Neural cell (in vitro differentiated cells): ENCODE results near the gene NARF. TPM values are rescaled to one million over a fixed set of nuclear protein-coding genes. Genes with fewer than 3 reads are reported as not detected.

Experiments used
- H2AFZ ChIP-seq: fragments of 200-600, 300-800 bp; sonication (generic), shearing (Covaris generic); 2 replicates; pipeline ENCODE4 v1.6.0; 2014; ENCODE audit warnings: low read depth, mild to moderate bottlenecking, antibody characterized with exemption, low read length, moderate library complexity
- H3F3A ChIP-seq: fragments of 200-600 bp; shearing (Covaris generic); 2 replicates; pipeline ENCODE4 v1.6.1; 2016; ENCODE audit warnings: mild to moderate bottlenecking, moderate library complexity, mixed read lengths, antibody characterized with exemption, low read length; ENCODE audit not compliant: insufficient read depth, poor library complexity, severe bottlenecking
- H3K27ac ChIP-seq: fragments of 200-600, 300-800 bp; sonication (generic), shearing (Covaris generic); 2 replicates; pipeline ENCODE4 v1.5.1; 2014; ENCODE audit warnings: mild to moderate bottlenecking, low read length, moderate library complexity
- H3K27me3 ChIP-seq: fragments of 300-800, 200-600 bp; sonication (generic), shearing (Covaris generic); 2 replicates; pipeline ENCODE4 v1.6.0; 2014; ENCODE audit warnings: mild to moderate bottlenecking, low read depth, low read length, moderate library complexity; ENCODE audit not compliant: insufficient read depth
- H3K36me3 ChIP-seq: fragments of 300-800, 200-600 bp; sonication (generic), shearing (Covaris generic); 2 replicates; pipeline ENCODE4 v1.5.1; 2014; ENCODE audit warnings: mild to moderate bottlenecking, antibody characterized with exemption, low read length, moderate library complexity; ENCODE audit not compliant: insufficient read depth
- H3K4me2 ChIP-seq: fragments of 300-800, 200-600 bp; sonication (generic), shearing (Covaris generic); 2 replicates; pipeline ENCODE4 v1.6.0; 2014; ENCODE audit warnings: mild to moderate bottlenecking, low read length
- H3K4me3 ChIP-seq: fragments of 300-800, 200-600 bp; sonication (generic), shearing (Covaris generic); 2 replicates; pipeline ENCODE4 v1.5.1; 2014; ENCODE audit warnings: mild to moderate bottlenecking, low read length, moderate library complexity
- H3K79me2 ChIP-seq: fragments of 200-600 bp; shearing (Covaris generic); replicated peaks from 2 replicates; pipeline ENCODE4 v1.6.0; 2014; ENCODE audit warnings: mild to moderate bottlenecking, low read length, moderate library complexity; ENCODE audit not compliant: insufficient read depth
- H3K9ac ChIP-seq: fragments of 300-800, 200-600 bp; sonication (generic), shearing (Covaris generic); 2 replicates; pipeline ENCODE4 v1.6.1; 2016; ENCODE audit warnings: mild to moderate bottlenecking, low read length, mixed read lengths
- H3K9me2 ChIP-seq: fragments of 200-600 bp; shearing (Covaris generic); 2 replicates; pipeline ENCODE4 v1.6.1; 2016; ENCODE audit warnings: mild to moderate bottlenecking, low read length, mixed read lengths; ENCODE audit not compliant: insufficient read depth
- H3K9me3 ChIP-seq: fragments of 200-600, 300-800 bp; sonication (generic), shearing (Covaris generic); 2 replicates; pipeline ENCODE4 v1.6.1; 2016; ENCODE audit warnings: mild to moderate bottlenecking, mixed run types, low read length, moderate library complexity, mixed read lengths
- H4K20me1 ChIP-seq: fragments of 200-600 bp; shearing (Covaris generic); 2 replicates; pipeline ENCODE4 v1.6.1; 2016; ENCODE audit warnings: mild to moderate bottlenecking, mixed run types; ENCODE audit not compliant: insufficient read depth
- EP300 ChIP-seq: fragments of 450-650 bp; conservative IDR thresholded peaks from 2 replicates; pipeline ENCODE4 v1.6.1; 2014; ENCODE audit warnings: antibody characterized with exemption, mild to moderate bottlenecking, moderate library complexity; ENCODE audit not compliant: poor library complexity, severe bottlenecking
- EZH2 ChIP-seq: fragments of 200-600, 300-800 bp; shearing (Covaris generic), sonication (generic); IDR thresholded peaks from 2 replicates; pipeline ENCODE4 v1.6.1; 2014; ENCODE audit warnings: antibody characterized with exemption, low read length, borderline replicate concordance, mild to moderate bottlenecking; ENCODE audit not compliant: insufficient read depth, poor library complexity, severe bottlenecking
- MXI1 ChIP-seq: fragments of 450-650 bp; conservative IDR thresholded peaks from 2 replicates; pipeline ENCODE4 v1.6.1; 2014; ENCODE audit warnings: antibody characterized with exemption, mild to moderate bottlenecking; ENCODE audit not compliant: poor library complexity, severe bottlenecking
- POLR2AphosphoS5 ChIP-seq: IDR thresholded peaks from 2 replicates; pipeline ENCODE4 v1.6.1; 2012
- RAD21 ChIP-seq: fragments of 450-650 bp; conservative IDR thresholded peaks from 2 replicates; pipeline ENCODE4 v1.6.1; 2014; ENCODE audit warnings: antibody characterized with exemption, mild to moderate bottlenecking, moderate library complexity
- SMC3 ChIP-seq: fragments of 450-650 bp; conservative IDR thresholded peaks from 2 replicates; pipeline ENCODE4 v1.6.1; 2014; ENCODE audit warnings: antibody characterized with exemption, mild to moderate bottlenecking, moderate library complexity; ENCODE audit not compliant: poor library complexity
- TAF1 ChIP-seq: IDR thresholded peaks from 2 replicates; pipeline ENCODE4 v1.6.1; 2012; ENCODE audit warnings: low read depth
- polyA plus RNA-seq: library from polyadenylated mRNA; depleted of rRNA; stranded (reverse); fragments of >200 nt; gene quantifications from 2 replicates; pipeline ENCODE4 v1.2.3, GENCODE V29; 2014
- TF ChIP-seq, protein P1 (sequence below): fragments of 450-650 bp; IDR thresholded peaks from 2 replicates; pipeline ENCODE4 v1.5.1; 2014; ENCODE audit warnings: antibody characterized with exemption, mild to moderate bottlenecking, moderate library complexity; ENCODE audit not compliant: poor library complexity, severe bottlenecking
- TF ChIP-seq, protein P2 (sequence below): IDR thresholded peaks from 2 replicates; pipeline ENCODE4 v1.6.1; 2012; ENCODE audit warnings: borderline replicate concordance

Gene NARF
- polyA plus RNA-seq, 1 donor from 2014 or later: 243 TPM

DNA sequence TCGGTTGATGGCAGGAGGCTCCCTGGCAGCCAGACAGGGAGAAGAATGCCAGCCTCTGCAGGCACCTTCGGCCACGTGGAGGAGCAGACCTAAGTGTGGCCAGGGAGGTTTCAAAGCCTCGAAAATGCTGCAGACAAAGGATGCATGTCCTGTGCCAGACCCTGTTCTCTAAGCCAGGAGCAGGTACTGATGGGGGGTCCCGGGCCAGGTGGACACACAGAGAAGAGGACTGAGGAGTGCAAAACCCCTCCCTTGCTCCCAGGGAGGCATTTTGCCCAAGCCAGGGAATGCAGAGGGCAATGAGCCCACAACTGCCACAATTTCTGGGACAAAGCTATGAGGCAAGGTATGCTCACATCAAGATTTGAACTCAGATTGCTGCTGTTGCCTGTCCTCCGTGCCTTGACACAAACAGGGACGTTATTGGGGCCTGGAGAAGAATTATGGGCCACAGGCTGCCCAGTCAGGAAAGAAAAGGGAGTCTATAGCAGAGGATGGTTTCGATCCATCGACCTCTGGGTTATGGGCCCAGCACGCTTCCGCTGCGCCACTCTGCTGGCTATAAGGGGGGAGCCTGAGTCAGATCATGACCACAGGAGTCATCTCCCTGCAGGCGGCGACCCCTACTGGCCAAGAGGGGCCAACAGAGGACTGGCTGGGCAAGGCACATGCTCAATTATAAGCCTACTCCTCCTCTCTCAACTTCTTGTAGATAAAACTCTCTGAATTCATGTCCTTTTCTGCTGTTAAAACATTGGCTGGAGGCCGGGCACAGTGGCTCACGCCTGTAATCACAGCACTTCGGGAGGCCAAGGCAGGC lies 35.9 kb downstream of the NARF start:
- no peaks in the 10 kb centered on the region for H3K9me3 ChIP-seq
- H3K36me3 ChIP-seq: no peaks in the 10 kb centered on the region
- H3K9me2 ChIP-seq: no peaks in the 10 kb centered on the region
- H3F3A ChIP-seq: no peaks in the 10 kb centered on the region
- no peak overlapping the region for H3K4me2 ChIP-seq
- no peak overlapping the region for H2AFZ ChIP-seq
- no peaks in the 10 kb centered on the region for H3K79me2 ChIP-seq
- peak overlapping the region; percentile 25 for H3K4me3 ChIP-seq
- H3K27ac ChIP-seq: peak overlapping the region; percentile 30
- H3K9ac ChIP-seq: peak overlapping the region; percentile 16
- H4K20me1 ChIP-seq: no peaks in the 10 kb centered on the region
- no peaks in the 10 kb centered on the region for H3K27me3 ChIP-seq
- TF ChIP-seq EZH2 (no peak), EP300 (no peak), MXI1 (peak; percentile 20), POLR2AphosphoS5 (no peak), SMC3 (peak; percentile 32), TAF1 (no peak), RAD21 (peak; percentile 35)
- TF ChIP-seq, protein P1, sequence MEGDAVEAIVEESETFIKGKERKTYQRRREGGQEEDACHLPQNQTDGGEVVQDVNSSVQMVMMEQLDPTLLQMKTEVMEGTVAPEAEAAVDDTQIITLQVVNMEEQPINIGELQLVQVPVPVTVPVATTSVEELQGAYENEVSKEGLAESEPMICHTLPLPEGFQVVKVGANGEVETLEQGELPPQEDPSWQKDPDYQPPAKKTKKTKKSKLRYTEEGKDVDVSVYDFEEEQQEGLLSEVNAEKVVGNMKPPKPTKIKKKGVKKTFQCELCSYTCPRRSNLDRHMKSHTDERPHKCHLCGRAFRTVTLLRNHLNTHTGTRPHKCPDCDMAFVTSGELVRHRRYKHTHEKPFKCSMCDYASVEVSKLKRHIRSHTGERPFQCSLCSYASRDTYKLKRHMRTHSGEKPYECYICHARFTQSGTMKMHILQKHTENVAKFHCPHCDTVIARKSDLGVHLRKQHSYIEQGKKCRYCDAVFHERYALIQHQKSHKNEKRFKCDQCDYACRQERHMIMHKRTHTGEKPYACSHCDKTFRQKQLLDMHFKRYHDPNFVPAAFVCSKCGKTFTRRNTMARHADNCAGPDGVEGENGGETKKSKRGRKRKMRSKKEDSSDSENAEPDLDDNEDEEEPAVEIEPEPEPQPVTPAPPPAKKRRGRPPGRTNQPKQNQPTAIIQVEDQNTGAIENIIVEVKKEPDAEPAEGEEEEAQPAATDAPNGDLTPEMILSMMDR: peak; percentile 79
- TF ChIP-seq, protein P2, sequence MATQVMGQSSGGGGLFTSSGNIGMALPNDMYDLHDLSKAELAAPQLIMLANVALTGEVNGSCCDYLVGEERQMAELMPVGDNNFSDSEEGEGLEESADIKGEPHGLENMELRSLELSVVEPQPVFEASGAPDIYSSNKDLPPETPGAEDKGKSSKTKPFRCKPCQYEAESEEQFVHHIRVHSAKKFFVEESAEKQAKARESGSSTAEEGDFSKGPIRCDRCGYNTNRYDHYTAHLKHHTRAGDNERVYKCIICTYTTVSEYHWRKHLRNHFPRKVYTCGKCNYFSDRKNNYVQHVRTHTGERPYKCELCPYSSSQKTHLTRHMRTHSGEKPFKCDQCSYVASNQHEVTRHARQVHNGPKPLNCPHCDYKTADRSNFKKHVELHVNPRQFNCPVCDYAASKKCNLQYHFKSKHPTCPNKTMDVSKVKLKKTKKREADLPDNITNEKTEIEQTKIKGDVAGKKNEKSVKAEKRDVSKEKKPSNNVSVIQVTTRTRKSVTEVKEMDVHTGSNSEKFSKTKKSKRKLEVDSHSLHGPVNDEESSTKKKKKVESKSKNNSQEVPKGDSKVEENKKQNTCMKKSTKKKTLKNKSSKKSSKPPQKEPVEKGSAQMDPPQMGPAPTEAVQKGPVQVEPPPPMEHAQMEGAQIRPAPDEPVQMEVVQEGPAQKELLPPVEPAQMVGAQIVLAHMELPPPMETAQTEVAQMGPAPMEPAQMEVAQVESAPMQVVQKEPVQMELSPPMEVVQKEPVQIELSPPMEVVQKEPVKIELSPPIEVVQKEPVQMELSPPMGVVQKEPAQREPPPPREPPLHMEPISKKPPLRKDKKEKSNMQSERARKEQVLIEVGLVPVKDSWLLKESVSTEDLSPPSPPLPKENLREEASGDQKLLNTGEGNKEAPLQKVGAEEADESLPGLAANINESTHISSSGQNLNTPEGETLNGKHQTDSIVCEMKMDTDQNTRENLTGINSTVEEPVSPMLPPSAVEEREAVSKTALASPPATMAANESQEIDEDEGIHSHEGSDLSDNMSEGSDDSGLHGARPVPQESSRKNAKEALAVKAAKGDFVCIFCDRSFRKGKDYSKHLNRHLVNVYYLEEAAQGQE: no peak

DNA sequence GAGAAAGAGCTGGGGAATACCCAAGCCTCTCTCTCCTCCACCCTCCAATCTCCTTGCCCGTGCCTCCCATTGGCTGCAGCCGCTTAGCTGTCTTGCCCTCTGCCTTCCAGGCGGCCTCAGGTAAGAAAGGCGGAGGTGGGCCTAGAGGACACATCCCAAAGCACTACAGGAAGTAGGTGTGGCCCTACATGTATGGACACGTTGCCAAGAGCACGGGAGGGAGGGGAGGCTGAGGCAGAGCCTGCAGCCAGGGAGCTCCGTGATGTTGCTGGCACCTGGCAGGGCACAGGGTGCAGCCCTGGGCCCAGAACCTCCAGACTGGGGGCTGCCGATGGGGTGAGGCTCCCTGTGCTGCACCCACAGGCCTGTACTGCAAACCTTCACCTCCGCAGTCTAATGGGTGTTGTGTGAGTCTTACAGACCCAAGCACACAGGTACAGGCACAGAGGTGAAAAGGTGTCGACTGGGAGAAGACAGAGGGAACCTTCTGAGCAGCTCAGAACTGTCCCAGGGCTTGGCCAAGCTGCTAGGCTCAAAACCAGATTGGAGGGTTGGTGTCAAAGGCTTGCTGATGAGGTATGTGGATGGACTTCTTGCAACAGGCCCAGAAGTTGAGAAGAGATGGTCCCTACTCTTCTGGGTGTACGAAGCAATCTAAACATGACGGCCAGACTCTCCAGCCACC lies 37.4 kb downstream of the NARF start:
- Histone ChIP-seq H3K9ac (no peak overlapping the region), H3K4me2 (no peak overlapping the region)

More for the DNA sequence above, 37.4 kb downstream of the NARF start:
- Histone ChIP-seq H3K79me2 (no peaks in the 10 kb centered on the region), H3K27me3 (no peaks in the 10 kb centered on the region), H2AFZ (no peak overlapping the region), H3K27ac (no peak overlapping the region), H4K20me1 (no peaks in the 10 kb centered on the region), H3K9me3 (no peaks in the 10 kb centered on the region), H3K4me3 (peak overlapping the region; percentile 76), H3K9me2 (no peaks in the 10 kb centered on the region), H3F3A (no peaks in the 10 kb centered on the region), H3K36me3 (no peaks in the 10 kb centered on the region)
- TF ChIP-seq, protein P1: no peak
- TF ChIP-seq POLR2AphosphoS5: no peak
- no peak for TF ChIP-seq EP300
- TF ChIP-seq MXI1: no peak
- no peak for TF ChIP-seq SMC3
- TF ChIP-seq TAF1: no peak
- TF ChIP-seq EZH2: no peak
- TF ChIP-seq, protein P2: no peak
- no peak for TF ChIP-seq RAD21
